ENCODE results near the gene TSC22D2. TPM values are rescaled to one million over a fixed set of nuclear protein-coding genes. Genes with fewer than 3 reads are reported as not detected.

TSC22D2 gene
- polyA plus RNA-seq, 1 donor from 2014 or later, result 15.3 TPM

- Histone ChIP-seq H3K79me2 (replicated peaks; ENCODE audit: insufficient read depth, low read length) (no peaks in the 10 kb centered on the region), H3K9ac (ENCODE audit: low read length) (no peak overlapping the region), H3K4me2 (ENCODE audit: low read length) (no peak overlapping the region), H3K4me3 (ENCODE audit: low read length) (no peak overlapping the region), H3K27me3 (ENCODE audit: insufficient read depth, low read depth, low read length) (no peaks in the 10 kb centered on the region), H3F3A (ENCODE audit: insufficient read depth, low read length, poor library complexity, severe bottlenecking) (no peaks in the 10 kb centered on the region), H3K9me2 (ENCODE audit: insufficient read depth, low read length) (no peaks in the 10 kb centered on the region), H3K27ac (ENCODE audit: low read length) (no peak overlapping the region), H3K9me3 (ENCODE audit: low read length) (no peaks in the 10 kb centered on the region), H4K20me1 (ENCODE audit: insufficient read depth) (no peaks in the 10 kb centered on the region), H3K36me3 (ENCODE audit: insufficient read depth, low read length) (no peaks in the 10 kb centered on the region), H2AFZ (ENCODE audit: low read depth, low read length) (no peak overlapping the region)
- TF ChIP-seq EZH2 (IDR thresholded peaks at IDR 0.05; ENCODE audit: borderline replicate concordance, insufficient read depth, low read length, poor library complexity, severe bottlenecking) (no peak), TAF1 (IDR thresholded peaks at IDR 0.05; ENCODE audit: low read depth) (no peak), EP300 (conservative IDR thresholded peaks at IDR 0.05; ENCODE audit: poor library complexity, severe bottlenecking) (no peak), REST (IDR thresholded peaks at IDR 0.05; ENCODE audit: borderline replicate concordance) (no peak)
Observed at GRCh38 chr3:150379469-150379868, 28.6 kb upstream of the TSC22D2 start.

DNA sequence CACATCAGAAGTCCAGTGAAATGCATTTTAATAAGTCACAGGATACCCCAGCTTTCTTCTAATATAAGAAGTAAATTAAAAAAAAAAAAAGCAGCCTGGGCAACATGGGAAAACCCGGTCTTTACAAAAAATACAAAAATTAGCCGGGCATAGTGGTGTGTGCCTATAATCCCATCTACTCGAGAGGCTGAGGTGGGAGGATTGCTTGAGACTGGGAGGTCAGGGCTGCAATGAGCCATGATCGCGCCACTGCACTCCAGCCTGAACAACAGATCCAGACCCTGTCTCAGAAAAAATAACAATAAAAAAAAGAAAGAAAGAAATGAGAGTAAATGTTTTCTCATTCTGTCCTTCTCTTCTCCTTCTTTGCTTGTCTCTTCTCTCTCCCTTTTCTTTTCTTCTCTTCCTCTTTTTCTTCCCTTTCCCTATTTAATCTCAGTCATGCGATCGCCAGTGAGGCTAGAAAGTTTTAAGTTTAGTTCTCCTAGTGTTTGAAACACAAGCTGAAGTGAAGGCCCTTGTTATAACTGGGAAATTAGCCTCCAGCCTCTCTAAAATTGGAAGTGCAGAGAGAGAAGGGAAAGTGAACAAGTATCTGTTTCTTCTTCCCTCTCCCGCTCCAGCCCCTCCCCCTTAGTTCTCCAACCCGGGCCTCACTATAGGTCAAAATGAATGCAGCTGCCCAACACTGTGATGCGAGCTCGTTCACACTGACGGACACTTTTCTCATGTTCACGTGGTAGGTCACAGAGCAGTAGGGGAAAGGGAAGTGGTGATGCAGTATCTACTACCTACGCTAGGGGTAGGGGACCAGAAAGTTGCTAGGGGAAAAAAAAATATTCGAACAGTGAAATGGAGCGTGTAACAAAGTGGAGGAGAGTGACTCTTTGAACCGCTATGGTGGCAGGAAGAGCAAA is 23.5 kb upstream of the TSC22D2 start:
- Histone ChIP-seq H3K36me3 (ENCODE audit: insufficient read depth, low read length) (no peaks in the 10 kb centered on the region), H2AFZ (ENCODE audit: low read depth, low read length) (no peak overlapping the region), H3K9ac (ENCODE audit: low read length) (no peak overlapping the region), H3K27ac (ENCODE audit: low read length) (no peak overlapping the region), H3K4me3 (ENCODE audit: low read length) (no peak overlapping the region), H4K20me1 (ENCODE audit: insufficient read depth) (no peaks in the 10 kb centered on the region), H3K4me2 (ENCODE audit: low read length) (no peak overlapping the region), H3F3A (ENCODE audit: insufficient read depth, low read length, poor library complexity, severe bottlenecking) (no peaks in the 10 kb centered on the region), H3K9me2 (ENCODE audit: insufficient read depth, low read length) (no peaks in the 10 kb centered on the region), H3K9me3 (ENCODE audit: low read length) (no peaks in the 10 kb centered on the region), H3K79me2 (replicated peaks; ENCODE audit: insufficient read depth, low read length) (no peaks in the 10 kb centered on the region), H3K27me3 (ENCODE audit: insufficient read depth, low read depth, low read length) (no peaks in the 10 kb centered on the region)
- TF ChIP-seq CTCF (IDR thresholded peaks at IDR 0.05; ENCODE audit: poor library complexity, severe bottlenecking), result no peak
- TF ChIP-seq POLR2AphosphoS5 (IDR thresholded peaks at IDR 0.05), result no peak
- TF ChIP-seq SMC3 (conservative IDR thresholded peaks at IDR 0.05; ENCODE audit: poor library complexity), result no peak
- TF ChIP-seq EP300 (conservative IDR thresholded peaks at IDR 0.05; ENCODE audit: poor library complexity, severe bottlenecking), result no peak
- no peak for TF ChIP-seq RAD21 (conservative IDR thresholded peaks at IDR 0.05)
- no peak for TF ChIP-seq REST (IDR thresholded peaks at IDR 0.05; ENCODE audit: borderline replicate concordance)
- no peak for TF ChIP-seq EZH2 (IDR thresholded peaks at IDR 0.05; ENCODE audit: borderline replicate concordance, insufficient read depth, low read length, poor library complexity, severe bottlenecking)
- no peak for TF ChIP-seq TAF1 (IDR thresholded peaks at IDR 0.05; ENCODE audit: low read depth)
- no peak for TF ChIP-seq MXI1 (conservative IDR thresholded peaks at IDR 0.05; ENCODE audit: poor library complexity, severe bottlenecking)
